ENCODE data around the gene POU2F2.
A peak's percentile ranks its signal among the peaks of the same experiment; 100 is the strongest.

- TF ChIP-seq POLR2A (IDR thresholded peaks at IDR 0.05) (peak in 1 of 2 donors; percentile 33), CTCF (IDR thresholded peaks at IDR 0.05) (no peak)
Measured at GRCh38 chr19:42069619-42070351, 62.5 kb downstream of the POU2F2 start, which contains the start of gene GRIK5.

Measured in uterus (tissue), 2 donors.